Cardiac muscle cell (in vitro differentiated cells and primary cell): ENCODE measurements around the gene CTDSP1. TPM values are rescaled to one million over a fixed set of nuclear protein-coding genes. Genes with fewer than 3 reads are reported as not detected.

Source experiments
- DNase-seq, 2 donors: peaks; one replicate each; pipeline versions ENCODE4 v3.0.0 to v3.0.0-alpha.2; 2010 to 2017; ENCODE audit warnings: low read depth in 1 of 2, low spot score in 1 of 2
- H3K27ac ChIP-seq: fragments of 200-600 bp; sonication (generic); 2 replicates; pipeline ENCODE4 v1.5.1; 2016
- H3K27me3 ChIP-seq: fragments of 200-600 bp; sonication (generic); 2 replicates; pipeline ENCODE4 v1.6.0; 2016; ENCODE audit warnings: control low read depth
- H3K36me3 ChIP-seq: fragments of 200-600 bp; sonication (generic); 2 replicates; pipeline ENCODE4 v1.5.1; 2016; ENCODE audit warnings: control low read depth
- H3K4me1 ChIP-seq: fragments of 200-600 bp; sonication (generic); 2 replicates; pipeline ENCODE4 v1.8.1; 2017; ENCODE audit warnings: low read depth, mild to moderate bottlenecking, mixed run types
- H3K4me3 ChIP-seq: fragments of 200-600 bp; sonication (generic); 2 replicates; pipeline ENCODE4 v1.5.1; 2016; ENCODE audit warnings: mild to moderate bottlenecking
- H3K9me3 ChIP-seq: fragments of 200-600 bp; sonication (generic); 2 replicates; pipeline ENCODE4 v1.5.1; 2017; ENCODE audit warnings: low read depth, mild to moderate bottlenecking, control low read depth
- CTCF ChIP-seq: IDR thresholded peaks from 2 replicates; pipeline ENCODE4 v1.5.1; 2012; ENCODE audit warnings: low read depth, mild to moderate bottlenecking, low read length
- polyA plus RNA-seq: library from polyadenylated mRNA; unstranded; fragments of >200 nt; fragmentation: Nextera tagmentation; extraction: Ambion mirVana; gene quantifications from 2 replicates; pipeline ENCODE4 v1.2.1, GENCODE V29; 2016
- total RNA-seq: library from RNA; depleted of rRNA; stranded (reverse); fragments of >200 nt; gene quantifications from 2 replicates; pipeline ENCODE4 v1.2.3, GENCODE V29; 2016

The CTDSP1 gene
- total and polyA plus RNA-seq, 2 experiments from 2014 or later: 35.5 to 147 TPM

GRCh38 chr2:218447072-218447471, 47.4 kb downstream of the CTDSP1 start:
- Histone ChIP-seq H3K36me3 (peaks cover 3% of the 10 kb centered on the region), H3K4me1 (no peaks in the 10 kb centered on the region), H3K27ac (no peak overlapping the region), H3K4me3 (no peak overlapping the region), H3K9me3 (no peaks in the 10 kb centered on the region), H3K27me3 (no peaks in the 10 kb centered on the region)
- TF ChIP-seq CTCF: no peak
- no peak for DNase-seq

GRCh38 chr2:218448934-218449333, 49.3 kb downstream of the CTDSP1 start:
- Histone ChIP-seq H3K9me3 (no peaks in the 10 kb centered on the region), H3K4me3 (no peak overlapping the region), H3K27me3 (no peaks in the 10 kb centered on the region), H3K36me3 (peaks cover 8% of the 10 kb centered on the region), H3K27ac (no peak overlapping the region), H3K4me1 (no peaks in the 10 kb centered on the region)
- TF ChIP-seq CTCF: no peak
- DNase-seq: no peak

GRCh38 chr2:218452079-218452478, 52.4 kb downstream of the CTDSP1 start:
- Histone ChIP-seq H3K27ac (no peak overlapping the region), H3K9me3 (no peaks in the 10 kb centered on the region), H3K4me1 (no peaks in the 10 kb centered on the region), H3K36me3 (peaks cover 30% of the 10 kb centered on the region), H3K27me3 (no peaks in the 10 kb centered on the region), H3K4me3 (no peak overlapping the region)
- no peak for TF ChIP-seq CTCF
- DNase-seq: no peak

Other genes starting within 250 kb of the CTDSP1 start
- gene CXCR1, start 232.9 kb upstream of the CTDSP1 start, total RNA-seq: not detected in 2 replicates
- gene CXCR1, start 232.9 kb upstream of the CTDSP1 start, polyA plus RNA-seq: not detected in 2 replicates
- gene ARPC2, start 182.7 kb upstream of the CTDSP1 start, total RNA-seq: 223 and 250 TPM in 2 replicates
- 379 and 442 TPM in 2 replicates for gene ARPC2, start 182.7 kb upstream of the CTDSP1 start, polyA plus RNA-seq
- gene GPBAR1, start 138.9 kb upstream of the CTDSP1 start, total RNA-seq: 2.4 and 4.4 TPM in 2 replicates
- gene GPBAR1, start 138.9 kb upstream of the CTDSP1 start, polyA plus RNA-seq: 2.9 and 7.9 TPM in 2 replicates
- gene AAMP, start 129.7 kb upstream of the CTDSP1 start, total RNA-seq: 269 and 315 TPM in 2 replicates
- gene AAMP, start 129.7 kb upstream of the CTDSP1 start, polyA plus RNA-seq: 273 and 276 TPM in 2 replicates
- gene PNKD, start 129.3 kb upstream of the CTDSP1 start, total RNA-seq: 103 and 173 TPM in 2 replicates
- 206 and 287 TPM in 2 replicates for gene PNKD, start 129.3 kb upstream of the CTDSP1 start, polyA plus RNA-seq
- gene TMBIM1, start 107.4 kb upstream of the CTDSP1 start, total RNA-seq: 15.5 and 25.9 TPM in 2 replicates
- gene TMBIM1, start 107.4 kb upstream of the CTDSP1 start, polyA plus RNA-seq: 18.8 and 41.2 TPM in 2 replicates
- gene CATIP, start 43.0 kb upstream of the CTDSP1 start, total RNA-seq: 2.0 and 5.5 TPM in 2 replicates
- 1.2 and 5.0 TPM in 2 replicates for gene CATIP, start 43.0 kb upstream of the CTDSP1 start, polyA plus RNA-seq
- 0.25 and 0.63 TPM in 2 replicates for gene SLC11A1, start 17.6 kb upstream of the CTDSP1 start, total RNA-seq
- gene SLC11A1, start 17.6 kb upstream of the CTDSP1 start, polyA plus RNA-seq: 0.81 and 1.1 TPM in 2 replicates
- 0.63 and 1.1 TPM in 2 replicates for gene VIL1, start 19.3 kb downstream of the CTDSP1 start, total RNA-seq
- 0.52 and 0.65 TPM in 2 replicates for gene VIL1, start 19.3 kb downstream of the CTDSP1 start, polyA plus RNA-seq
- 14.3 and 16.5 TPM in 2 replicates for gene USP37, start 168.5 kb downstream of the CTDSP1 start, total RNA-seq
- gene USP37, start 168.5 kb downstream of the CTDSP1 start, polyA plus RNA-seq: 4.2 and 5.8 TPM in 2 replicates
- 28.9 and 32.0 TPM in 2 replicates for gene CNOT9, start 169.0 kb downstream of the CTDSP1 start, total RNA-seq
- gene CNOT9, start 169.0 kb downstream of the CTDSP1 start, polyA plus RNA-seq: 16.6 and 26.9 TPM in 2 replicates
- gene PLCD4, start 208.0 kb downstream of the CTDSP1 start, total RNA-seq: 1.2 and 1.6 TPM in 2 replicates
- gene PLCD4, start 208.0 kb downstream of the CTDSP1 start, polyA plus RNA-seq: 1.7 and 3.3 TPM in 2 replicates